ENCODE data around the gene CNNM2.

- TF ChIP-seq, protein P1, sequence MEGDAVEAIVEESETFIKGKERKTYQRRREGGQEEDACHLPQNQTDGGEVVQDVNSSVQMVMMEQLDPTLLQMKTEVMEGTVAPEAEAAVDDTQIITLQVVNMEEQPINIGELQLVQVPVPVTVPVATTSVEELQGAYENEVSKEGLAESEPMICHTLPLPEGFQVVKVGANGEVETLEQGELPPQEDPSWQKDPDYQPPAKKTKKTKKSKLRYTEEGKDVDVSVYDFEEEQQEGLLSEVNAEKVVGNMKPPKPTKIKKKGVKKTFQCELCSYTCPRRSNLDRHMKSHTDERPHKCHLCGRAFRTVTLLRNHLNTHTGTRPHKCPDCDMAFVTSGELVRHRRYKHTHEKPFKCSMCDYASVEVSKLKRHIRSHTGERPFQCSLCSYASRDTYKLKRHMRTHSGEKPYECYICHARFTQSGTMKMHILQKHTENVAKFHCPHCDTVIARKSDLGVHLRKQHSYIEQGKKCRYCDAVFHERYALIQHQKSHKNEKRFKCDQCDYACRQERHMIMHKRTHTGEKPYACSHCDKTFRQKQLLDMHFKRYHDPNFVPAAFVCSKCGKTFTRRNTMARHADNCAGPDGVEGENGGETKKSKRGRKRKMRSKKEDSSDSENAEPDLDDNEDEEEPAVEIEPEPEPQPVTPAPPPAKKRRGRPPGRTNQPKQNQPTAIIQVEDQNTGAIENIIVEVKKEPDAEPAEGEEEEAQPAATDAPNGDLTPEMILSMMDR (IDR thresholded peaks at IDR 0.05; ENCODE audit: low read depth, low read length, poor library complexity, severe bottlenecking), result no peak
- TF ChIP-seq EZH2phosphoT487 (IDR thresholded peaks at IDR 0.05; ENCODE audit: borderline replicate concordance, low read length), result no peak
These were observed 154.8 kb downstream of the CNNM2 start for GRCh38 chr10:103072891-103073290.
